GM10248 (cell line): Measurements from ENCODE around the gene TUBB1.

ENCODE experiments used
- CTCF ChIA-PET: fragments of 300-600 bp; sonication (Branson Sonifier 250); formaldehyde crosslinking; extraction: SDS; loops from one replicate; lab custom pipeline; 2021; ENCODE audit warnings: antibody characterized with exemption; lab: Yijun Ruan, JAX
- POLR2A ChIA-PET: fragments of 350-650 bp; sonication (Branson Sonifier 250); formaldehyde crosslinking; extraction: SDS; loops from one replicate; lab custom pipeline; 2020; ENCODE audit warnings: antibody characterized with exemption; lab: Yijun Ruan, JAX
- DNase-seq: peaks from one replicate; pipeline ENCODE4 v3.0.0; 2012; ENCODE audit errors: extremely low spot score
- CTCF ChIP-seq: IDR thresholded peaks from 2 replicates; pipeline ENCODE4 v1.5.1; 2012; ENCODE audit warnings: mild to moderate bottlenecking, low read depth; ENCODE audit errors: extremely low read depth, missing control alignments, control extremely low read depth

The TUBB1 gene

GRCh38 chr20:58994390-58995159, 24.7 kb upstream of the TUBB1 start:
- no peak for DNase-seq
- CTCF ChIA-PET: no interaction called here
- POLR2A ChIA-PET: interaction anchor here (0.7 kb wide), 1 partner anchor 218 kb away, joined by 7 read pairs; no protein-coding TSS in a partner anchor
- no peak for TF ChIP-seq CTCF

- TF ChIP-seq CTCF: no peak
- POLR2A ChIA-PET: no interaction called here
- DNase-seq: no peak
- CTCF ChIA-PET: interaction anchor here (1.5 to 1.9 kb wide), 2 partner anchors 9 to 13 kb away, joined by 6 read pairs; no protein-coding TSS in a partner anchor
Observed at GRCh38 chr20:58995461-58996225, 23.6 kb upstream of the TUBB1 start.

DNA sequence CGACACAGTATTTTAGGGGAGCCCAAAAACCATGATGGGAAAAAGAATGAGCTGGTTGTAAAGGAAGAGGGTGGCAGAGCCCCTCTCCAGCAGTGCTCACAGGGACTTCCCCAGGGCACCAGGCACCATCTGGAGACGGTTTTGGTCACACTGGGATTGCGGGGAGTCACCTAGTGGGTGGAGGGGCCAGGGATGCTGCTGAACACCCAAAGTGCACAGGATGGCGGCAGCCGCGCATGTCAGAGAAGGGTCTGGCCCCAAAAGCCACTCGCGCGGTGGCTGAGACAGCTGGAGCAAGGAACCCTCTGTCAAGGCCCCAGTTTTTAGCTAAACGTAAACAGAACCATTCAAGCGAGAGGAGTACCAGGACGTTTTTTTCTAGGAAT, 23.0 kb upstream of the TUBB1 start:
- DNase-seq: no peak
- CTCF ChIA-PET: interaction anchor here (1.5 to 1.9 kb wide), 2 partner anchors 9 to 14 kb away, joined by 6 read pairs; no protein-coding TSS in a partner anchor
- TF ChIP-seq CTCF: no peak
- POLR2A ChIA-PET: no interaction called here

DNA sequence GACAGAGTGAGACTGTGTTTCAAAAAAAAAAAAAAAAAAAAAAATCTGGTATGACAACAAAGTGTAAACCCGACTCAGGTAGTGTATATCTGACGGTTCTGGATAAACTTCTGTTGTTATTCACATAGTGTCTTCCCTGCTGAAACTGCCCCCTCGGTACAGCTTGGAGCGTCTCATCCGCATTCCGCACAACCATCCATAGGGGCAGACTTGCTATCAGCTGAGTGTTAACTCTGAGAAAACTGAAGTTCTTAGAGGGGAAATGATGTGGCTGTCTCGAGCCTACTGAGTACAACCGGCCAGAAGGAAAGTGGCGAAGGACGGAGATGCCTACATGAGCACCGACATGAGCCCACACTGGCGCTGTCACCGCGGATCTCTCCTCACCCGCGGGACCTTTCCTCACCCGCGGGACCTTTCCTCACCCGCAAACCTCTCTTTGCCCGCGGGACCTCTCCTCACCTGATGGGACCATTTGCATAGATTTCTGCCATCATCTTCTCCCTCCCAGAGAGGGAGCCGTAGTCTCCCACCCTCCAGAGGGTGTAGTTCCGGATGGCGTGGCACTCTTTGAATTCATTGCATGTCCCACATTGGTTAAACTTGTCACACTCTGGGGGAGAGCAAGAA, 22.0 kb upstream of the TUBB1 start:
- POLR2A ChIA-PET: interaction anchor here (0.7 kb wide), 1 partner anchor 18 kb away, joined by 6 read pairs; no protein-coding TSS in a partner anchor
- no peak for DNase-seq
- no peak for TF ChIP-seq CTCF
- CTCF ChIA-PET: interaction anchor here (1.5 to 1.9 kb wide), 2 partner anchors 10 to 15 kb away, joined by 6 read pairs; no protein-coding TSS in a partner anchor

- ChIA-PET POLR2A (interaction anchor here (1.0 kb wide), 1 partner anchor 10 kb away, joined by 3 read pairs; no protein-coding TSS in a partner anchor), CTCF (interaction anchor here (0.7 kb wide), 1 partner anchor 16 kb away, joined by 3 read pairs; no protein-coding TSS in a partner anchor)
- no peak for TF ChIP-seq CTCF
- DNase-seq: no peak
Observed at GRCh38 chr20:58998656-58999055, 20.6 kb upstream of the TUBB1 start.

- ChIA-PET POLR2A (interaction anchor here (0.5 to 1.7 kb wide), 2 partner anchors 9 to 19 kb away, joined by 3 to 5 read pairs; no protein-coding TSS in a partner anchor), CTCF (interaction anchor here (0.7 kb wide), 1 partner anchor 24 kb away, joined by 3 read pairs; no protein-coding TSS in a partner anchor)
- no peak for TF ChIP-seq CTCF
- no peak for DNase-seq
Observed at GRCh38 chr20:59000326-59000725, 18.9 kb upstream of the TUBB1 start.
